BLaER1 treated with 17β-estradiol and CSF1 and Interleukin-3, amounts not matched to agents 10 nM and 100 nM (cell line): Measurements from ENCODE around the gene FAM13B.
"Not testable (repeated sequence)": the region's sequence is repeated elsewhere in the genome, so short reads cannot be mapped to it uniquely, and the experiment has no call there.

ENCODE experiments used
- H3K27ac ChIP-seq, 11 experiments: shearing (Covaris generic); formaldehyde crosslinking; 2 replicates each; pipeline ENCODE4 v1.8.1; 2022
- H3K27me3 ChIP-seq, 11 experiments: shearing (Covaris generic); formaldehyde crosslinking; 2 replicates each; pipeline ENCODE4 v1.8.1; 2022
- H3K36me3 ChIP-seq, 11 experiments: shearing (Covaris generic); formaldehyde crosslinking; 2 replicates each; pipeline ENCODE4 v1.8.1; 2022
- H3K4me1 ChIP-seq, 10 experiments: shearing (Covaris generic); formaldehyde crosslinking; 2 replicates each; pipeline ENCODE4 v1.8.1; 2022
- H3K4me2 ChIP-seq, 11 experiments: shearing (Covaris generic); formaldehyde crosslinking; 2 replicates each; pipeline ENCODE4 v1.8.1; 2022
- H3K4me3 ChIP-seq, 10 experiments: shearing (Covaris generic); formaldehyde crosslinking; 2 replicates each; pipeline ENCODE4 v1.8.1; 2022
- H3K9ac ChIP-seq, 11 experiments: shearing (Covaris generic); formaldehyde crosslinking; 2 replicates each; pipeline ENCODE4 v1.8.1; 2022
- H3K9me3 ChIP-seq, 11 experiments: shearing (Covaris generic); formaldehyde crosslinking; replicated peaks in 1 of 11; 2 replicates each; pipeline ENCODE4 v1.8.1; 2022
- H4K20me1 ChIP-seq, 11 experiments: shearing (Covaris generic); formaldehyde crosslinking; 2 replicates each; pipeline ENCODE4 v1.8.1; 2022
- Cebpa-rat ChIP-seq, 11 experiments: shearing (Covaris generic); IDR thresholded peaks; 2 replicates each; pipeline ENCODE4 v1.8.1; 2022

Gene FAM13B

DNA sequence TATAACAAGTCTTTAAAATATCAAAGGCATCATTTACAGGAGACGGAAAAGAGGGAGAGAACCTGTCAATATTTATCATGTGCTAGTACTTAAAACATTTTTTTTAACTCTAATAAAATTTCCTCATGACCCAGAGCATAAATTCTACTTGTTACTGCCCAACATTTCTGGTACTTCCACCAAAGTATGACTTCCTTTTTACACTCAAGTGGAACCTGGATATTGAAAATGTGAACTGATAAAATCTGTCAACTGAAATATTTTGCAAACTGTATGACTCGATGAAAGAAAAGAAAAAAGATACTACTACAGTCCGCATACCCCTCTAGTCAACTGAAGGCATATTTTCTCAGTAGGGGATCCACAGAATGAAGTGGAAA lies 37.1 kb downstream of the FAM13B start:
- Histone ChIP-seq H3K4me3 (no peak overlapping the region), H3K4me2 (peak overlapping the region in 5 of 11 experiments; percentile 14 to 80 (median 32); a peak in 8 of 22 replicates), H3K9me3 (peaks cover 13 to 43% (median 27%) of the 10 kb centered on the region in 11 experiments), H4K20me1 (peaks cover 0 to 61% (median 28%) of the 10 kb centered on the region in 11 experiments; a peak in 12 of 22 replicates), H3K36me3 (peaks cover 51 to 84% (median 67%) of the 10 kb centered on the region in 11 experiments), H3K27ac (peak overlapping the region in 3 of 11 experiments; percentile 3 to 14 (median 12); a peak in 2 of 22 replicates), H3K27me3 (no peaks in the 10 kb centered on the region), H3K4me1 (peaks cover 0 to 43% (median 16%) of the 10 kb centered on the region in 10 experiments; a peak in 14 of 20 replicates), H3K9ac (no peak overlapping the region)
- no peak for TF ChIP-seq Cebpa-rat (IDR thresholded peaks at IDR 0.05)

DNA sequence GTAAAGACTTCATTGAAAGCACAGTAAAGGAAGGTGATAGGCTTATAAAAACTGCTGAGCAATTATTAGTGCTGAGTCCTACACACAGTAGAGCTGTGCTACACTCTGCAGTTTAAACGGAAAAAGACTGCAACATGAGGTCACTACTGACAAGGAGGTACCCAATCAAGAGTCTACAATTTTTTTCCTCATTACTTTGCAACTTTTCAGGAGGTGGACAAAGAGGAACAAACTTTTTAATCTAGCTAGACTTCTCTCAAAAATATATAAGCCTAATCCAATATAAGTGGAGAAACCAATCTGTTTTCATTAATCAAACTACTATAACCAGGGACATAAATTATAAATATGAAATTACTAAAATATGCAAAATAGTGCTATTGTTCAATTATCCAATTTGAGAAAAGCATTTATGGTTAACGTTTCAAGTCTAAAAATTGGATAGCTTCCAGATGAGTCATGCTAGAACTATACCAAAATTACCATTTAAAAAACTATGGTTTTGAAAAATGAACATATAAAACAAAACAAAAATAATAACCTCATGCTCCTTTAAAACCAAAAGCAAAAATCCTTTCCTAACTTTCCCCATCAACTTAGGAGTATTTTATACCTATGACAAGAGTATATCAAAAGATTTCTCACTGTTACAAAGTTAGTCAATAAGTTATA lies 37.7 kb downstream of the FAM13B start:
- Histone ChIP-seq H3K4me3 (no peak overlapping the region), H3K9me3 (peaks cover 13 to 37% (median 26%) of the 10 kb centered on the region in 11 experiments), H3K27me3 (no peaks in the 10 kb centered on the region), H3K4me2 (peak overlapping the region in 4 of 11 experiments; percentile 27 to 80 (median 48); a peak in 8 of 22 replicates), H3K27ac (peak overlapping the region in 3 of 11 experiments; percentile 14 to 46 (median 29); a peak in 4 of 22 replicates), H4K20me1 (peaks cover 0 to 63% (median 29%) of the 10 kb centered on the region in 11 experiments; a peak in 12 of 22 replicates), H3K36me3 (peaks cover 46 to 84% (median 66%) of the 10 kb centered on the region in 11 experiments), H3K4me1 (peaks cover 0 to 43% (median 16%) of the 10 kb centered on the region in 10 experiments; a peak in 14 of 20 replicates), H3K9ac (no peak overlapping the region)
- TF ChIP-seq Cebpa-rat (IDR thresholded peaks at IDR 0.05) = no peak

DNA sequence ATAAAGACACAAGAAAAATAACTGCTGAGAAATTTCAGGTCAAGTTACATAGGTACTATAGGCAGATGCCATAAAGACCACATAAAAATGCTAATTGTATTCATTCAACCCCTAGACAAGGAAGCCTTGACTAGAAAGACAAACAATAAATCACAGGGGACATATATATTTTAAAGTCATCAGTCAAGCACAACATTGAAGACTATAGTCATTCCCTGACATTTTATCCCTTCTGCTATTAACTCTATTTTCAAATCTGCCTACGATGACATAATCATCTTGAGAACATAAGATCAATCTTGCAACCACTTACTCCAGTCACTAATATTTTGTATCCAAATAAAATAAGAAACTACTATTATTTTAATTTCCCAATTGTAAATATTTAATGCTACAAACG lies 38.3 kb downstream of the FAM13B start:
- no peak for TF ChIP-seq Cebpa-rat (IDR thresholded peaks at IDR 0.05)
- Histone ChIP-seq H3K9me3 (peaks cover 13 to 31% (median 21%) of the 10 kb centered on the region in 11 experiments), H3K4me3 (no peak overlapping the region), H3K27me3 (no peaks in the 10 kb centered on the region), H3K9ac (no peak overlapping the region), H3K36me3 (peaks cover 42 to 83% (median 65%) of the 10 kb centered on the region in 11 experiments), H4K20me1 (peaks cover 0 to 65% (median 30%) of the 10 kb centered on the region in 11 experiments; a peak in 12 of 22 replicates), H3K4me1 (peaks cover 0 to 43% (median 16%) of the 10 kb centered on the region in 10 experiments; a peak in 14 of 20 replicates), H3K4me2 (peak overlapping the region in 4 of 11 experiments; percentile 27 to 80 (median 48); a peak in 7 of 22 replicates), H3K27ac (peak overlapping the region in 3 of 11 experiments; percentile 14 to 46 (median 29); a peak in 2 of 22 replicates)

DNA sequence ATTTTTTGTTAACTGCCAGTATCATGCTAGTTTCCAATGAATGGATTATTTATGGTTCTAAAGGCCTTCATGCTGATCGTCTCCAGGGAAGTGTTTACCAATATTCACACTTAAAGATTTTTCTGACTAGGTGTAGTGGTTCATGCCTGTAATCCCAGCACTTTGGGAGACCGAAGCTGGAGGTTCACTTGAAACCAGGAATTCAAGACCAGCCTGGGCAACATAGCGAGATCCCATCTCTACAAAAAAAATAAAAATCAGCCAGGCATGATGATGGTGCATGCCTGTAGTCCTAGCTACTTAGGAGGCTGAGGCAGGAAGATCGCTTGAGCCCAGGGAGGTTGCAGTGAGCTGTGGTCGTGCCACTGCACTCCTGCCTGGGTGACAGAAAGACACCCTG lies 43.5 kb downstream of the FAM13B start:
- H3K27me3 ChIP-seq = no peaks in the 10 kb centered on the region
- no peaks in the 10 kb centered on the region for H3K9me3 ChIP-seq
- no peak overlapping the region for H3K4me2 ChIP-seq
- TF ChIP-seq Cebpa-rat (IDR thresholded peaks at IDR 0.05) = no peak
- H3K9ac ChIP-seq = no peak overlapping the region
- peaks cover 0 to 77% (median 14%) of the 10 kb centered on the region in 11 experiments; a peak in 11 of 22 replicates for H4K20me1 ChIP-seq
- no peak overlapping the region for H3K27ac ChIP-seq
- H3K36me3 ChIP-seq = peaks cover 51 to 97% (median 78%) of the 10 kb centered on the region in 11 experiments
- H3K4me1 ChIP-seq = peaks cover 0 to 10% (median 0%) of the 10 kb centered on the region in 10 experiments; a peak in 6 of 20 replicates
- no peak overlapping the region for H3K4me3 ChIP-seq

DNA sequence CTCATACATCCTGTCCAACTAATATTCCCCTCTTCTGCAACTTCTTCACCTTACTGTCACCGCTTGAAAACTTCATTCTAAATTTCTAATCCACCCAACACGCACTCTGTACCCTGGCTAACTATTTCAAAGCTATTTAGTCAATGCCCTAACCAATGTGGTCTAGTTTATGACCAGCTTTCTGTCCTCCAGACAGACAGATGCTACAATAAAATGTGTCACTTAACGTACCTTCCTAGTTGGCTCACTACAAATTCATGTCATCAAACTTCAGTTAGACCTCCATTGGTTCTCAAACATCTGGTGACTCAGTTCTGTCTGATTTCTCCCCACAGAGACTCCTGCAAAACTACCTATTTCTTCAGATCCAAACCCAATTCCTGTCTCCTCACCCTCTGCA lies 57.7 kb downstream of the FAM13B start:
- H3K27ac ChIP-seq = no peak overlapping the region
- no peaks in the 10 kb centered on the region for H4K20me1 ChIP-seq
- no peaks in the 10 kb centered on the region for H3K4me1 ChIP-seq
- H3K36me3 ChIP-seq = peaks cover 49 to 57% (median 54%) of the 10 kb centered on the region in 11 experiments
- H3K4me2 ChIP-seq = no peak overlapping the region
- TF ChIP-seq Cebpa-rat (IDR thresholded peaks at IDR 0.05) = no peak
- no peaks in the 10 kb centered on the region for H3K27me3 ChIP-seq
- no peak overlapping the region for H3K4me3 ChIP-seq
- H3K9ac ChIP-seq = no peak overlapping the region
- H3K9me3 ChIP-seq = peaks cover 11 to 20% (median 17%) of the 10 kb centered on the region in 11 experiments

DNA sequence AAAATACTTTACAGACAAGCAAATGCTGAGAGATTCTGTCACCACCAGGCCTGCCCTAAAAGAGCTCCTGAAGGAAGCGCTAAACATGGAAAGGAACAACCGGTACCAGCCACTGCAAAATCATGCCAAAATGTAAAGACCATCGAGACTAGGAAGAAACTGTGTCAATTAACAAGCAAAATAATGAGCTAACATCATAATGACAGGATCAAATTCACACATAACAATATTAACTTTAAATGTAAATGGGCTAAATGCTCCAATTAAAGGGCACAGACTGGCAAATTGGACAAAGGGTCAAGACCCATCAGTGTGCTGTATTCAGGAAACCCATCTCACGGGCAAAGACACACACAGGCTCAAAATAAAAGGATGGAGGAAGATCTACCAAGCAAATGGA lies 62.5 kb downstream of the FAM13B start:
- not testable (repeated sequence) for H3K27ac ChIP-seq, H3K4me2 ChIP-seq, H3K27me3 ChIP-seq

DNA sequence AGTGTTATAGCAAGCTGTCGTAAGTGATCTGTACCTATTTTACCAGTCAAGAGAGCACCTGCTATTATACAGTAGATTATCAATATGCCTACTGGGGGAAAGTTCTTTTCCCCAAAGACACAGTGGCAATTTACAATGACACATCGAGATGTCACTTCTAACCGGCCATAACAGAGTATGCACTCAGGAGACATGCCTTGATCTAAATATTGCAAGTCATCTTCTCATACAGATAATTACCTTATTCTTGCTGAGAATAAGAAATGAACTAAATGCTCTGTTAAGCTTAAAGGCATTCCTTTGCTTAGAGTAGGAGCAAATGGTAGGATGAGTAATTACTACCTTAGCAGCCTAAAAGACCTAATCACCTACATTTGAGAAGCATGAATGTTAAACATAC lies 72.1 kb downstream of the FAM13B start:
- Histone ChIP-seq H3K4me1 (no peaks in the 10 kb centered on the region), H3K9me3 (no peaks in the 10 kb centered on the region), H3K4me2 (no peak overlapping the region), H3K27me3 (no peaks in the 10 kb centered on the region), H3K9ac (no peak overlapping the region), H4K20me1 (peaks cover 0 to 47% (median 4%) of the 10 kb centered on the region in 11 experiments; a peak in 9 of 22 replicates), H3K36me3 (peaks cover 70 to 100% (median 98%) of the 10 kb centered on the region in 11 experiments), H3K4me3 (no peak overlapping the region), H3K27ac (no peak overlapping the region)
- no peak for TF ChIP-seq Cebpa-rat (IDR thresholded peaks at IDR 0.05)

More for the DNA sequence above, 62.5 kb downstream of the FAM13B start:
- Histone ChIP-seq H3K36me3 (peaks cover 33 to 43% (median 37%) of the 10 kb centered on the region in 11 experiments), H3K9me3 (peaks cover 8 to 15% (median 13%) of the 10 kb centered on the region in 11 experiments)
- H4K20me1 ChIP-seq, H3K4me3 ChIP-seq, H3K4me1 ChIP-seq, H3K9ac ChIP-seq: not testable (repeated sequence)

DNA sequence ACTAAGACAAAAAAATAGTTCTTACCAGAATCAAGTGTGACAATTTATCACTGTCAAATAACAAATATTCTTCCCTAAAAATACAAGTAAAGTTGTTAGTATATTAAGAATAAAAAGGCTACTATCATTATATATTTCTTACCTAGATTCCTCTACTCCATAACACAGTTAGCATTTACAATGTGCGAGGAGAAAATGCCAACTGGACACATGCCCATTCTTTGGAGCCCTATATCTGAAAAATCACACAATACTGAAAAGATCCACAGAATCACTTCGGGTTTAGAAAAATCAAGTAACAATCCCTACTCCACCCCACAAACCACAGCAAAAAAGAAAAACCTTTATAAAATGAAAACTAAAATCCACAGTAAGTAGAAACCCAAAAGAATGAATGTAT lies 72.7 kb downstream of the FAM13B start:
- Histone ChIP-seq H4K20me1 (peaks cover 0 to 42% (median 2%) of the 10 kb centered on the region in 11 experiments; a peak in 9 of 22 replicates), H3K4me3 (no peak overlapping the region), H3K9me3 (no peaks in the 10 kb centered on the region), H3K4me2 (no peak overlapping the region), H3K36me3 (peaks cover 66 to 100% (median 99%) of the 10 kb centered on the region in 11 experiments), H3K9ac (no peak overlapping the region), H3K27ac (no peak overlapping the region), H3K27me3 (no peaks in the 10 kb centered on the region), H3K4me1 (no peaks in the 10 kb centered on the region)
- TF ChIP-seq Cebpa-rat (IDR thresholded peaks at IDR 0.05) = no peak

DNA sequence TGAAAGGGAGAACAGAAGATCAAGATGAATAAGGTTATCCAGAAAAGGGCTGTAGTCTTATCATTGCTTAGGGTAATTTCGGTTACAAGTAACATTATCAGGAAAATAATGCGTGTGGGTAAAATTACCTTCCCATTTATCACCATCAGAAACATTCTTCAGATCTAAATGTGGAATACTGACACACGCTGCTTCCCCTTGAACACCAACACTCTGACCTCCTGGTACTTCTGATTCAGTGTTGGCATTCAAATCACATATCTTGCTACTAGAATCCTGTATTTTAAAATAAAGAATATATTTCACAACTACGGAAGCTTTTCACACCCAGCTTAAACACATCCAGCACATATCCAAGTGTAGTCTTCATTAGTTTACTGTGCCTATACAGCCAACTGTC lies 73.4 kb downstream of the FAM13B start:
- no peak overlapping the region for H3K4me2 ChIP-seq
- H3K9me3 ChIP-seq = no peaks in the 10 kb centered on the region
- H3K27ac ChIP-seq = no peak overlapping the region
- H4K20me1 ChIP-seq = peaks cover 0 to 37% (median 0%) of the 10 kb centered on the region in 11 experiments; a peak in 7 of 22 replicates
- H3K4me1 ChIP-seq = no peaks in the 10 kb centered on the region
- H3K4me3 ChIP-seq = no peak overlapping the region
- H3K36me3 ChIP-seq = peaks cover 64 to 100% (median 98%) of the 10 kb centered on the region in 11 experiments
- H3K9ac ChIP-seq = no peak overlapping the region
- H3K27me3 ChIP-seq = no peaks in the 10 kb centered on the region
- TF ChIP-seq Cebpa-rat (IDR thresholded peaks at IDR 0.05) = no peak
